ENCODE results near the gene DISC1.

DNA sequence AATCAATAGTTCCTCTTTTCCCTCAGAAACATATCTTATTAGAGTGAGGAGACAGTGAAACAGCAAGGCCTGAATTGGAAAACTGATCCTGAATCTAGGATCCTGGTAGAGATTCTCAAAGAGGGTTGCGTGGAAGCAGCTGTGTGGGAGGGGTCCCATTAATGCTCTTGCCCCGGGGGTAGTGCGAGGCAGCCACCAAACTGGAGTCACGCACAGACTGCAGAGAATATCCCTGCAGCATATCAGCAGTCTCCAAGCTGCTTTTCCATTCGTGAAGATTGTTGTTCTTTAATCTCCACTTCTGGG lies 150.1 kb downstream of the DISC1 start:
- TF ChIP-seq, protein P1, sequence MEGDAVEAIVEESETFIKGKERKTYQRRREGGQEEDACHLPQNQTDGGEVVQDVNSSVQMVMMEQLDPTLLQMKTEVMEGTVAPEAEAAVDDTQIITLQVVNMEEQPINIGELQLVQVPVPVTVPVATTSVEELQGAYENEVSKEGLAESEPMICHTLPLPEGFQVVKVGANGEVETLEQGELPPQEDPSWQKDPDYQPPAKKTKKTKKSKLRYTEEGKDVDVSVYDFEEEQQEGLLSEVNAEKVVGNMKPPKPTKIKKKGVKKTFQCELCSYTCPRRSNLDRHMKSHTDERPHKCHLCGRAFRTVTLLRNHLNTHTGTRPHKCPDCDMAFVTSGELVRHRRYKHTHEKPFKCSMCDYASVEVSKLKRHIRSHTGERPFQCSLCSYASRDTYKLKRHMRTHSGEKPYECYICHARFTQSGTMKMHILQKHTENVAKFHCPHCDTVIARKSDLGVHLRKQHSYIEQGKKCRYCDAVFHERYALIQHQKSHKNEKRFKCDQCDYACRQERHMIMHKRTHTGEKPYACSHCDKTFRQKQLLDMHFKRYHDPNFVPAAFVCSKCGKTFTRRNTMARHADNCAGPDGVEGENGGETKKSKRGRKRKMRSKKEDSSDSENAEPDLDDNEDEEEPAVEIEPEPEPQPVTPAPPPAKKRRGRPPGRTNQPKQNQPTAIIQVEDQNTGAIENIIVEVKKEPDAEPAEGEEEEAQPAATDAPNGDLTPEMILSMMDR (IDR thresholded peaks at IDR 0.05): no peak
- no peak for TF ChIP-seq POLR2A (IDR thresholded peaks at IDR 0.05)

Data from uterus (tissue), 2 donors.